ENCODE data around the gene DIP2A. TPM values are rescaled to one million over a fixed set of nuclear protein-coding genes. Genes with fewer than 3 reads are reported as not detected.

The DIP2A gene
- total RNA-seq, 1 experiment from 2014 or later: 39.9 TPM

DNA sequence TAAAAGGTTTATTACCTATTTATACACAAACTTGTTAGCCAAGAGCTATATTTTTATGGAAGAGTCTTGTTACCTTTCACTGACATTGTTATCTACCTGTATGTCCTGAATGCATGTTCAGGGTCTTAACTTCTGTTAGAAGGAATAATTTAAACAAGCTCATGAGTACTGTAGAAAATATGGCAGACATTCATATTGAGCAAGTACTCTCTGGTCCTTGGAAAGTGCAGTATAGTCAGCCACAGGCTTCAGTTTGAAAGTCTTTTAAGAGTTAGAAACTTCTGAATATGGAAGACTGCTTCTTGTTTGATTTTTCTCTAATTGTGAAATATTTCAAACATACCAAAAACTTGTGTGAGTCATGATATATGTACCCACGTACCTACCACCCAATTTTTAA, 16.6 kb downstream of the DIP2A start:
- intact Hi-C loops (cut with micrococcal nuclease; ENCODE audit: unreplicated experiment): no loop called here
- H4K20me1 ChIP-seq (ENCODE audit: insufficient read depth): no peaks in the 10 kb centered on the region
- H3K9me3 ChIP-seq (ENCODE audit: insufficient read depth, low read depth): no peaks in the 10 kb centered on the region
- no peak overlapping the region for H3K4me2 ChIP-seq
- TF ChIP-seq, protein P1, sequence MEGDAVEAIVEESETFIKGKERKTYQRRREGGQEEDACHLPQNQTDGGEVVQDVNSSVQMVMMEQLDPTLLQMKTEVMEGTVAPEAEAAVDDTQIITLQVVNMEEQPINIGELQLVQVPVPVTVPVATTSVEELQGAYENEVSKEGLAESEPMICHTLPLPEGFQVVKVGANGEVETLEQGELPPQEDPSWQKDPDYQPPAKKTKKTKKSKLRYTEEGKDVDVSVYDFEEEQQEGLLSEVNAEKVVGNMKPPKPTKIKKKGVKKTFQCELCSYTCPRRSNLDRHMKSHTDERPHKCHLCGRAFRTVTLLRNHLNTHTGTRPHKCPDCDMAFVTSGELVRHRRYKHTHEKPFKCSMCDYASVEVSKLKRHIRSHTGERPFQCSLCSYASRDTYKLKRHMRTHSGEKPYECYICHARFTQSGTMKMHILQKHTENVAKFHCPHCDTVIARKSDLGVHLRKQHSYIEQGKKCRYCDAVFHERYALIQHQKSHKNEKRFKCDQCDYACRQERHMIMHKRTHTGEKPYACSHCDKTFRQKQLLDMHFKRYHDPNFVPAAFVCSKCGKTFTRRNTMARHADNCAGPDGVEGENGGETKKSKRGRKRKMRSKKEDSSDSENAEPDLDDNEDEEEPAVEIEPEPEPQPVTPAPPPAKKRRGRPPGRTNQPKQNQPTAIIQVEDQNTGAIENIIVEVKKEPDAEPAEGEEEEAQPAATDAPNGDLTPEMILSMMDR (conservative IDR thresholded peaks at IDR 0.05): no peak
- TF ChIP-seq EZH2 (IDR thresholded peaks at IDR 0.05; ENCODE audit: low read depth): no peak
- no peaks in the 10 kb centered on the region for H3F3A ChIP-seq (ENCODE audit: insufficient read depth, low read depth)
- no peaks in the 10 kb centered on the region for H3K36me3 ChIP-seq (ENCODE audit: low read depth)
- no peak for DNase-seq
- no peak overlapping the region for H3K4me3 ChIP-seq
- H3K27ac ChIP-seq: no peak overlapping the region
- no peaks in the 10 kb centered on the region for H3K4me1 ChIP-seq (replicated peaks; ENCODE audit: insufficient read depth)
- no peak overlapping the region for H2AFZ ChIP-seq
- ChIA-PET CTCF (no interaction called here), POLR2A (ENCODE audit: unreplicated experiment) (interaction anchor here (0.6 kb wide), 1 partner anchor 16 kb away, joined by 3 read pairs; no protein-coding TSS in a partner anchor)
- H3K9me2 ChIP-seq (ENCODE audit: insufficient read depth): no peaks in the 10 kb centered on the region
- H3K27me3 ChIP-seq (ENCODE audit: insufficient read depth, low read depth): no peaks in the 10 kb centered on the region
- BruUV-seq (replicated peaks): no TSS peak
- no peaks in the 10 kb centered on the region for H3K79me2 ChIP-seq (ENCODE audit: low read depth)

DNA sequence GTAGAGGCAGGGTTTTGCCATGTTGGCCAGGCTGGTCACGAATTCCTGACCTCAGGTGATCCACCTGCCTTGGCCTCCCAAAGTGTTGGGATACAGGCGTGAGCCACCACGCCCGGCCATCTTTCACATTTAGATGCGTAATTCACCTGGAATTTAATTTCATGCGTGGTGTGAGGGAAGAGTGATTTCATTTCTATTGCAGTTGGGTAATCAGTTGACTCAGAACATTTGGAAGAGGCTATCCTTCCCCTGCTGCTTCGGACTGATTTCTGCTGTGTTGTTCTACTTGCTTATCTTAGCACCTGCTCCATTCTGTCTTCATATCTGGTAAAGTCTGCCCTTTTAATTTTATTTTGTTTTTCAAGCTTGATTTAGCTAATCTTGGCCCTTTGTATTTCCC, 19.1 kb downstream of the DIP2A start:
- ChIA-PET CTCF (interaction anchor here (0.7 kb wide), 1 partner anchor 335 kb away, joined by 4 read pairs; no protein-coding TSS in a partner anchor), POLR2A (ENCODE audit: unreplicated experiment) (interaction anchor here (0.7 kb wide), 1 partner anchor 20 kb away, joined by 3 read pairs; no protein-coding TSS in a partner anchor)
- DNase-seq: peak; percentile 34 to 59
- no peaks in the 10 kb centered on the region for H4K20me1 ChIP-seq (ENCODE audit: insufficient read depth)
- H3K36me3 ChIP-seq (ENCODE audit: low read depth): no peaks in the 10 kb centered on the region
- TF ChIP-seq EZH2 (IDR thresholded peaks at IDR 0.05; ENCODE audit: low read depth): no peak
- TF ChIP-seq, protein P1 (conservative IDR thresholded peaks at IDR 0.05): no peak
- H2AFZ ChIP-seq: no peak overlapping the region
- no TSS peak for BruUV-seq (replicated peaks)
- H3K9me3 ChIP-seq (ENCODE audit: insufficient read depth, low read depth): no peaks in the 10 kb centered on the region
- H3K4me2 ChIP-seq: no peak overlapping the region
- no peaks in the 10 kb centered on the region for H3K79me2 ChIP-seq (ENCODE audit: low read depth)
- H3K27ac ChIP-seq: peak overlapping the region; percentile 37; the same call in 1 of the 2 replicates
- H3F3A ChIP-seq (ENCODE audit: insufficient read depth, low read depth): no peaks in the 10 kb centered on the region
- H3K4me1 ChIP-seq (replicated peaks; ENCODE audit: insufficient read depth): no peaks in the 10 kb centered on the region
- H3K27me3 ChIP-seq (ENCODE audit: insufficient read depth, low read depth): no peaks in the 10 kb centered on the region
- no peaks in the 10 kb centered on the region for H3K9me2 ChIP-seq (ENCODE audit: insufficient read depth)
- intact Hi-C loops (cut with micrococcal nuclease; ENCODE audit: unreplicated experiment): no loop called here
- H3K4me3 ChIP-seq: no peak overlapping the region

DNA sequence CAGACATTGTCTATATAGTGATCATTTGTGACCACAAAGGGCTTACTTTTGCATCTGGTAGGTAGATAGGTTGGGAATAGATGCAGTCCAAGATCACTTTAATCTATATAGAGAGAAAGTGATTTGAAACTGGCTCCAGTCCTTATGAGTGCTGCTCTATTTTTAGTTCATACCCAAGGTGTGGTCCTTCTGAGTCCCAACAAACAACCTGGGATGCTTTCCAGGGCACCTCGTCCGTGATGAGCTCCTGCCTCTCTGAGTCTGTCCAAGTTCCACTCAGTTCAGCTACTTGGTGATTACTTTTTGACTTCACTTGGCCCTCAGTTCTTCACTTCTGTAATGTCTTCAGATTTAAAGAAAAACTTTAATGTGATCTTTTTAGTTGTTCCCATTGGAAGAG, 20.2 kb downstream of the DIP2A start:
- no TSS peak for BruUV-seq (replicated peaks)
- CTCF ChIA-PET: no interaction called here

More for the DNA sequence above, 20.2 kb downstream of the DIP2A start:
- no peaks in the 10 kb centered on the region for H3K4me1 ChIP-seq (replicated peaks; ENCODE audit: insufficient read depth)
- no peaks in the 10 kb centered on the region for H3K27me3 ChIP-seq (ENCODE audit: insufficient read depth, low read depth)
- H2AFZ ChIP-seq: no peak overlapping the region
- H3K36me3 ChIP-seq (ENCODE audit: low read depth): no peaks in the 10 kb centered on the region
- intact Hi-C loops (cut with micrococcal nuclease; ENCODE audit: unreplicated experiment): no loop called here
- POLR2A ChIA-PET (ENCODE audit: unreplicated experiment): no interaction called here
- no peak overlapping the region for H3K4me2 ChIP-seq
- no peaks in the 10 kb centered on the region for H3K79me2 ChIP-seq (ENCODE audit: low read depth)
- no peaks in the 10 kb centered on the region for H3F3A ChIP-seq (ENCODE audit: insufficient read depth, low read depth)
- TF ChIP-seq EZH2 (IDR thresholded peaks at IDR 0.05; ENCODE audit: low read depth): no peak
- TF ChIP-seq, protein P1 (conservative IDR thresholded peaks at IDR 0.05): no peak
- H3K9me2 ChIP-seq (ENCODE audit: insufficient read depth): no peaks in the 10 kb centered on the region
- no peak for DNase-seq
- H4K20me1 ChIP-seq (ENCODE audit: insufficient read depth): no peaks in the 10 kb centered on the region
- H3K9me3 ChIP-seq (ENCODE audit: insufficient read depth, low read depth): no peaks in the 10 kb centered on the region
- no peak overlapping the region for H3K4me3 ChIP-seq
- H3K27ac ChIP-seq: no peak overlapping the region
